Transverse colon (tissue), 4 donors: Measurements from ENCODE around the gene MMP21.

Experiments used
- EP300 ChIP-seq: sonication (generic); formaldehyde crosslinking; IDR thresholded peaks from one replicate; pipeline ENCODE4 v1.6.1; 2017; ENCODE audit warnings: antibody characterized with exemption, low read depth
- POLR2A ChIP-seq: fragments of 450-650 bp; IDR thresholded peaks from one replicate; pipeline ENCODE4 v1.6.1; 2016; ENCODE audit warnings: antibody characterized with exemption, mild to moderate bottlenecking, moderate library complexity
- POLR2AphosphoS5 ChIP-seq, 3 donors: sonication (generic); formaldehyde crosslinking; IDR thresholded peaks; one replicate each; pipeline ENCODE4 v1.6.1; 2016; ENCODE audit warnings: antibody characterized with exemption in 3 of 3
- TF ChIP-seq, protein P1 (sequence below), 5 experiments: fragments of 200-600 bp in 3 of 5; fragments of 450-650 bp in 2 of 5; sonication (generic) in 3 of 5; IDR thresholded peaks; 1 replicate in 2 of 5; 2 replicates in 3 of 5; pipeline ENCODE4 v1.5.1; 2016 to 2017; ENCODE audit warnings: antibody characterized with exemption in 5 of 5, inconsistent platforms in 3 of 5, mild to moderate bottlenecking in 2 of 5, moderate library complexity in 1 of 5

DNA sequence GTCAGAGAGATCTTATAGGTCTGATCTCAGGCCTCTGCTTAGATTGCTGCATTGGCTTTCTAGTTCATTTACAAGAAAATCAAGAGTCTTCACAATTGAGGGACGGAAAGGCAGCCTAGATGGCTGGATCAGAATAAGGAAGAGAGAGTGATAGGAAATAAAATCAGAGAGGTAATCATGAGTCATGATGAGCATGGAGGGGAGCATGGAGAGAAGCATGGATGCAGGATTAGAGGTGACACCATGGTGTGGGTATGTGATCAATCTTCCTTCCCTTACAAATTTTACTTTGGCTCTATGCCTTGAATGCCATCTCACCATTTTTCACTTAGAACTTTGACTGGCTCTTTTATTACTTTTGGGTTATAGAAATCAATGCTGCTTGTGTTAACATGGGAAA, 49.1 kb upstream of the MMP21 start:
- TF ChIP-seq POLR2A (no peak), EP300 (no peak), POLR2AphosphoS5 (IDR thresholded peaks at IDR 0.05) (no peak)
- TF ChIP-seq, protein P1, sequence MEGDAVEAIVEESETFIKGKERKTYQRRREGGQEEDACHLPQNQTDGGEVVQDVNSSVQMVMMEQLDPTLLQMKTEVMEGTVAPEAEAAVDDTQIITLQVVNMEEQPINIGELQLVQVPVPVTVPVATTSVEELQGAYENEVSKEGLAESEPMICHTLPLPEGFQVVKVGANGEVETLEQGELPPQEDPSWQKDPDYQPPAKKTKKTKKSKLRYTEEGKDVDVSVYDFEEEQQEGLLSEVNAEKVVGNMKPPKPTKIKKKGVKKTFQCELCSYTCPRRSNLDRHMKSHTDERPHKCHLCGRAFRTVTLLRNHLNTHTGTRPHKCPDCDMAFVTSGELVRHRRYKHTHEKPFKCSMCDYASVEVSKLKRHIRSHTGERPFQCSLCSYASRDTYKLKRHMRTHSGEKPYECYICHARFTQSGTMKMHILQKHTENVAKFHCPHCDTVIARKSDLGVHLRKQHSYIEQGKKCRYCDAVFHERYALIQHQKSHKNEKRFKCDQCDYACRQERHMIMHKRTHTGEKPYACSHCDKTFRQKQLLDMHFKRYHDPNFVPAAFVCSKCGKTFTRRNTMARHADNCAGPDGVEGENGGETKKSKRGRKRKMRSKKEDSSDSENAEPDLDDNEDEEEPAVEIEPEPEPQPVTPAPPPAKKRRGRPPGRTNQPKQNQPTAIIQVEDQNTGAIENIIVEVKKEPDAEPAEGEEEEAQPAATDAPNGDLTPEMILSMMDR (IDR thresholded peaks at IDR 0.05): no peak
